GM19452 (cell line): Measurements from ENCODE around the gene SLC16A1.
"Not testable (repeated sequence)": the region's sequence is repeated elsewhere in the genome, so short reads cannot be mapped to it uniquely, and the experiment has no call there.

Experiments used
- ATAC-seq: cut with Tn5 transposase; IDR thresholded peaks from one replicate; pipeline ENCODE4 v1.9.1; 2021; ENCODE audit not compliant: unreplicated experiment

SLC16A1 gene

GRCh38 chr1:112888630-112889029 is 67.4 kb downstream of the SLC16A1 start:
- ATAC-seq, result no peak

- ATAC-seq, result no peak
Measured at GRCh38 chr1:112887599-112888283, 68.3 kb downstream of the SLC16A1 start.

DNA sequence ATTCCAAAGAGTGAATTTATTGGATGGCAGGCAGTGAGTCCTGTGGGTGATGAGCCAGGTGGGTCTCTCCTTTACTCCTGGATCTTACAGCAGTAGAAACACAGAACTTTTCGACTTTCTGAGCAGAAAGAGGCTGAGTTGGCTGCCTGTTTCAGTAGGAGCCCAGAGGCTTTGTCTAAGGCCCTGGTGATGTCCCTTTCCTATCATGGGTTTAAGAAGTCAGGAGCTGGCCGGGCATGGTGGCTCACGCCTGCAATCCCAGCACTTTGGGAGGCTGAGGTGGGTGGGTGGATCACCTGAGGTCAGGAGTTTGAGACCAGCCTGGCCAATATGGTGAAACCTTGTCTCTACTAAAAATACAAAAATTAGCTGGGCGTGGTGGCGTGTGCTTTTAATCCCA is 71.0 kb downstream of the SLC16A1 start:
- not testable (repeated sequence) for ATAC-seq

DNA sequence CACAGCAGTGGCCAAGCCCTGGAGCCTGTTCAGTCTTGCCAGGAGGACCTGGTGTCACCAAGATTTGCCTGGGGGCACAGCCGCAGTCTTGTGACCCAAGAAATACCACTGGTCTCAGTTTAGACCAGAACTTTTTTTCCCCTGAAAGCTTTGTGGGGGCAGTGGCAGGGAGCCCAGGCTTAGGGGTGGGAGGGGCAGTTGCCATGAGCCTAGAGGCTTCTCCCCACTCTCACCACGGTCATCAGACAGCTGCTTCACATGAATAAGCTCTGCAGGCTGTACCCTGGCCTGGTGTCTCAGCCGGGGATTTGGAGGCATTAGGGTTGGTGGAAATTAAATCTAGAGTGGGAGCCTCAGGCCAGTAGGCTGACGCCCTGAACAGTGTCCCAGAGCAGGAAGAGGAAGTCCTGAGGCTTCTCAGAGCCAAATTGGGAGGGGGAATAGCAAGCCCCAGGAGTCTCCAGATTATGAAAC is 73.7 kb downstream of the SLC16A1 start:
- no peak for ATAC-seq

DNA sequence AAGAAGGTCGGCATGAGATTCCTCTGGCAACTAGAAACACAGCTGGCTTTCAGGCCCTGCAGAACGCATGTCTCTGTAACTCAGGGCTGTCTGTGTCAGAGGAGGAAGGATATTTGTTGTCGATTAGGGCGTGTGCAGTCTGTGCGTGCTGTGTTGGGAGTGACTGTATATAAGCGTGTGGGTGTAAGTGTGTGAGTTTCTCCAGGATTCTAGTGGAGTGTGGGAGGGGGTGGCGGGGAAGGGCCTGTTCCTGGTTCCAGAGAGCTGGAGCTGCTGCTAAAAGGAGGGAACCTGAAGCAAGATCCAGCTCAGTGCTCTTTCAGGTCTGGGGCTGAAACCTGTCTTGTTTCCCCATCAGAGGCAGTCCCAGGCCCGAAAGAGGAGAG is 74.3 kb downstream of the SLC16A1 start:
- no peak for ATAC-seq

- no peak for ATAC-seq
Measured at GRCh38 chr1:112879834-112880233, 76.2 kb downstream of the SLC16A1 start.

- no peak for ATAC-seq
Measured at GRCh38 chr1:112878321-112878720, 77.7 kb downstream of the SLC16A1 start.

DNA sequence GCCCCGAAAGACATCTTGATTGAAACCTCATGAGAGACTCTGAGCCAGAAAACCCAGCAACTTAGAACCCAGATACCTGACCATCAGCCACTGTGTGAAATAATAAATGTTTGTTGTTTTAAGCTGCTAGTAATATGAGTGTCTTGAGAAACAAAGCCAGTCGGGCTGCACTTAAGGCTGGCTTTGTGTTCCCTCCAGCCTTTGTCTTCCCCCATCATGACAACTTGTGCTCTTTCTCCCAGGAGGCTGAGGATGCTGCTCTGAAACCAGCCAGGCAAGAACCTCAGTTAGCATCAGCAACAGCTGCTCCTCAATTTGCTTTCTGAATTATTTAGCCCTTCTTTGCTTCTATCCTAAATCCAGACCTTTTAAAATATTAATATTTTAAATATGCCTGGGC is 78.2 kb downstream of the SLC16A1 start:
- ATAC-seq, result no peak

- no peak for ATAC-seq
Measured at GRCh38 chr1:112876315-112876714, 79.7 kb downstream of the SLC16A1 start.

GRCh38 chr1:112872551-112872962 is 83.4 kb downstream of the SLC16A1 start:
- ATAC-seq, result no peak

DNA sequence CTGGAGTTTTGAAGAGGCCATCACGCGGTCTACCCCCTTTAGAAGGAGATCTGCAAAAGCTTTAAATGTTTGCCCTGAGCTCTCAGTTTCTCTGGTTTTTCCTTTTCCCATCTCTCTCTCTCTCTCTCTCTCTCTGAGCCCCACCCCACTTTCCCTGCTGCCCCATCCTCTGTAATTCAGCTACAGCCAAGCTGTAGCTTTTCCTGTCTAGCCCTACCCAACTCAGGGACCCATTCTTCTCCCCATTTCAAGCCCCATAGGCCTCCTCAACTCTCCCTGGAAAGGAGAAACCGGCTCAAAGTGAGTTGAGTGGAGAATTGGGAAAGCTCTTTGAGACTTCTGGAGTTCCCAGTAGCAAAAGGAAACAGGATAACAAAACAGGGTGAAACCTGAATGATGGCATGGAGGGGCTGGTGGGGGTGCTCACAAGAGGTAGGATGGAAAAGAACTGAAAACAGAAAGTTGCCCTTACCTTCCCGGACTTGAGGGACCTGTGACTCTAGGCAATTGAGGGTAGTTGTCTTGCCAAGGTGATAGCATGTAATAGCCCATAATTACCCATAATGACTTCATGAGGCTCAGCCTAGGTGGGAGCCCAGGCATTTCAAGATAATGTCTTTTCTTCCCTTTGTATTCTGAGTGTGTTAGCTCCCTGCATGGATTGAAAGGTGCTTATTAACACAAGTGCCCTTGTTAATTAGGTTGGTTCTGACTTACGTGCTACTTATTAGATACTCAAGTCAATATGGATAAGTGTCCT is 84.9 kb downstream of the SLC16A1 start:
- no peak for ATAC-seq

GRCh38 chr1:112869895-112870294 is 86.1 kb downstream of the SLC16A1 start:
- ATAC-seq, result no peak

DNA sequence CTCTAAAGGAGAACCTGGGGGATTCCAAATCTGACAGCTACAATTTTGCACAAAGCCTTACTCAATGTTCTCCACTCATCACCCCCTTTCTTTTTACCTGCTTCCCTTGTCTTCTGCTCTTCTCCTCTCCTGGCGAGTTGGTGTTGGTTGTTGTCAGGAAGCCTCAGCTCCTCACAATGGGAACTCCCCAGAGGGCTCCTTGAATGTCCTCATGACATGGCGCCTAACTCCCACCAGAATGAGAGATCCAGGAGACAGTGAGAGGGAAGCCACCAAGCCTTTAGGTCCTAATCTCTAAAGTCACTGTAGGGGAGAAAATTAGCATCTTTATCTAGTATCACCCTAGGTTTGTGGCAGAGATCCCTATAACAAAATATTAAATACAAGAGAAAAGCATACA is 87.8 kb downstream of the SLC16A1 start:
- ATAC-seq, result no peak

DNA sequence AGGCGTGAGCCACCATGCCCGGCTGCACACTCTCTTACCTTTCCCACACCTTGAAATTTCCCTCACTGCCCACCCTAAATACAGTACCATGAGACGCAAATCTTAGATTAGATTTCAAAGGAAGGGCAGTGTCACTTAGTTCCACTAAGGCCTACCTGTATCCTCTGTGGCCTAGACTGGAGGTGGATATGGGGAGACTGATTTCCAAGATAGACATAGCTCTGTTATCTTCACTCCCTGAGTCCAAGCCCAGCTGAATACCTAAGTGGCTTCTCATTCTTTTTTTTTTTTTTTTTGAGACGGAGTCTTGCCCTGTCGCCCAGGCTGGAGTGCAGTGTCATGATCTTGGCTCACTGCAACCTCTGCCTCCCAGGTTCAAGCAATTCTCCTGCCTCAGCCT is 89.0 kb downstream of the SLC16A1 start:
- no peak for ATAC-seq

DNA sequence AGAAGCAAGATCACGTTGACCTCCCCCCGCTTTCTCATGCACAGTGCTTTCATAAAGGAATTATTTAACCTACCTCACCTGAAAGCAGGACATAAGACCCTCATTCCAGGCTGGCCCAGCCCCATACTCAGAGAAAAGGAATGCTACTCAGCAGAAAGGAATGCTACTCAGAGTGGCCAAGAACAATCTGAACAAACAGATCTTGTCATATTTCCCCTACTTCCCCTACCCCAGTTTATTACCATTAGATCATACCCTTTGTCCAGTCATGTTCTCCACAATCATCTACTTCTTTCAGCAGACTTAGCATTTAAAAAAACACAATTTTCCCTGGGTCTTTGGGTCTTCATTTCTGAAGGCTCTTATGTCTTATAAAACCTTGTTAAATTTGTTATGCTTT is 89.8 kb downstream of the SLC16A1 start:
- ATAC-seq, result no peak

- ATAC-seq, result no peak
Measured at GRCh38 chr1:112862753-112863426, 93.1 kb downstream of the SLC16A1 start.
